GM19043 (cell line): ENCODE data around the gene IHH.
A peak's percentile ranks its signal among the peaks of the same experiment; 100 is the strongest.

ENCODE experiments used
- ATAC-seq: cut with Tn5 transposase; IDR thresholded peaks from one replicate; pipeline ENCODE4 v1.9.1; 2021; ENCODE audit warnings: low read depth; ENCODE audit not compliant: unreplicated experiment

Gene IHH

DNA sequence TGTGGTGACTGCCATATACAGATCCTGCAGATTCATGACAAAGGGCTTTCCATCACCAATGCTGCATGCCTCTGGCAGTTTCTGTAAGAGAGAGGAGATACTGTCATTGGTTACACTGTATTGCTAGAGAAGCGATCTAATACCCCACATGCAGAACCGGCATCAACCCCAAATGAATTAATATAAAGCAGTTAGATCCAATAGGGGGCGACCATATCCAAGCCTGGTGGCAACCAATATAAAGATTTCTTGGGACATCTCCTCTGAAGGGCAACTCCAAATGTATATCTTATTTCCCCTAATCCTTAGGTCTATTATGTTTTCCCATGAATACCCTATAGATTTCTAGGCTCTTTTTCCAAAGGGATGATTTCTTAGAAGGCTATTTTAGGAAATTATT lies 17.4 kb upstream of the IHH start:
- no peak for ATAC-seq

DNA sequence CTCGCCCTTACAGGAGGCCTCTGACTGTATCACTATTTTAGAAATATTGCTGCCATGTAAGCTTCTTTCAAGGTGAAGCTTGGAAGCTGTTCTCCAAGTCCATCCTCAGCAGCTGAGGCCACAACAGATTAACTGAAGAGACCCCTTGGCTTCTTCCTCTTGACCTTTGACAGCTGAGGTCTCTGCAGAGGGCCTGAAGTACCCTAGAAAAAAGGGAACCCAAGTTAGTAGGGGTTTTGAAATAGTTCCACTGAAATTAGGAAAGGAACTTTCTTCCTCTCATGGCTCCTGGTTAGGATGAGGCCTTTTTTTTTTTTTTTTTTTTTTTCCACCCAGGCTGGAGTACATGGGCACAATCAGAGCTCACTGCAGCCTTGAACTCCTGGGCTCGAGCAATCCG lies 15.5 kb upstream of the IHH start:
- ATAC-seq: no peak

DNA sequence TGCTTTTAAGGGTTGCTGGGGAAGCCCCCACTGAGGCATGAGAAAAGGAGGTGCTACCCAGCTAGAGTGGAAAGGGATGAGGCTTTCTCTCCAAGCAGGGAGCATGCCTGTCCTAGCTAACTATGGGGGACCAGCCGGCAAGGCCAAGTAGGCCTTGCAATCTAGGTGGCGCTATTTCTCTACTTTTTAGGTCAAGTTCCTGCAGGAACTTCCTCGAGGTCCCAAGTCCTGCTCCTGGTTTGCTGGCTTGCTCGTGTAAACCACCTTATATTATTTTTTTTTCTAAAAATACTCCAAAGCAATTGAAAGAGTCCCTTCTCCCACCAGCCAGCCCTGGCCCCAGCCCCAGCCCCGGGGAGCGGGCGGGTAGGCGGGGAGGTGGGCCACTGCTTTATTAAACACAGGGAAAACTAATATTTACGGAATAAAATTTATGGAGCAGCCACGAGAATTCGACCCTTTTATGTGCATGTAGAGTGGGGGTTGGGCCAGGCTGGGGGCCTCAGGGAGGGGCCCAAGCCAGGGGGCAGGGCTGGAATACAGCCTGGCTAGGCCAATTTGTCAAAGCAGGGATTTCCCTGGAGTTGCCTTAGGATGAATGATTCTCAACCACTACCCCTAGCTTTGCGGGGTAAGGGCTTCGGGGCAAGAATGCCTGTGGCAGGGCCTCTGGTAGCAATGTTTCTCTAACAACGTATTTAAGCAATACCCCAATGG lies 12.8 kb upstream of the IHH start:
- no peak for ATAC-seq

DNA sequence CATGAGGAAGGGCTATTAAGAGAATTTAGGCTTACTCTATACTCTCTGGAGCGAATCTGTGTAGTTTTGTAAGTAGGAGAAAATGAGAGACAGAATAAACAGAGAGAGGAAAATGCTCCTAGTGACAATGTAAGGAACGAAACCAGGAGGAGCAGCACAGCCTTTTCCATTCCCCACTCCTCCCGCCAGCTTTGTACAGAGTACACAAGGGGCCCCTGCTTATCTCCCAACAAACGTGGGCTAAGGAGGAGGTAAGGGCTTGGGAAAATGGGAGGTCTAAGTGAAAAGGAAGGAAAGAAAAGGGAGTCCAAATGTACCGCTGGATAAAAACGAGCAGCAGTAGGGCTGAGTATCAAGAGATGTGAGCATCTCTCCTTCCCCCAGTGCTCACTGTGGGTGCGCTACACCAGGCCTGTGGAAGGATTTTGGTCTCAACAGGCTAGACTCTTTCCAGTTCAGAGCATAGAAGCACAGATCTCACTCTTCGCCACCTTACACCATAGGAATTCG lies 12.1 kb upstream of the IHH start:
- ATAC-seq: no peak

DNA sequence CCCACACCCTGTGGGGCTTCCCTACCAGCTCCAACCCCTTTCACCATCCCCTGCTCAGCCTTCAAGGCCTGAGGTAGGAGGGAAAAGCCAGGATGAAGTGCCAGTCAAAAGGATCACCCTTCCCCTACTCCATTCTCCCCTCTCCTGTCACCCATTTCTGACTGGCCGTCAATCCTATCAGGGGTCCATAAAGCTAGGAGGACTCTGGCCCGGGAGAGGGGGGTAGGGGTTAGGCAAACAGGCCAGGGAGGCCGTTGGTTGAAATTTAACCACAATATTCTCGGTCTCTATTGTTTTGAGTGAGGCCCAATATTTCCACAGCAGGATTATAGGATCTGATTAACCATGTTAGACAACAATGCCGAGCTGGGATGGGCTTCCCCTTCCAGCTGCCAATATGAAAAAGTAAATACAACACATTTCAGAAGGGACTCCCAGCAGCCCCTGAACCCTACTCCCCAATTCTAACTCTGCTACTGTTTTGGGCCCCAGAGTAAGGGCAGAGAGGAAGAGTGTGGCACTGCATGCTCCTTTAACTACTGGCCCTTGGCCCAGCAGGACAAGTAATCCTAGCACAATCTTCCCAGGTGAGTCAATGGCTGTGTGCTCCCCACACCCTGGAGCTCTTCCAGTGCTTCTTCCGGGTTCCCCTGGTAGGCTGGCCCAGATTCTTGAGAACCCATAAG lies 10.6 kb upstream of the IHH start:
- ATAC-seq: no peak

DNA sequence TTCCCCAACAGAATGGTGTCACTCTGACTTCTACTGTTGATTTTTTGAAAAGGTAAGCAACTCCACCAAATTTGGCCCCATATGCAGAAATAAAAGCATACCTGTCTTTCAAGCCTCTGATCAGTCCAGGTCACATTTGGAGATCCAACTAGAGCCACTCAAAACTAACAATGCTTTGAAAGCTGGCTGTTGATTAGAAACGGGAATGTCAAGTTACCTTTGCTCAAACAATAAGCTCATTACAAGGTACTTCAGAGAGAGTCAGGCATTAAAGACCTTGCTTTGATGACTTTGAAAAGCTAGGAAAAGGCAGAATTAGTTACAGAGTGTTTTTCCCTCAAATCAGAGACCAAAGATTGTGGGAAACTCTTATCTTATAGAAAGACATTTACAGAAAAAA lies 4.8 kb upstream of the IHH start:
- no peak for ATAC-seq

DNA sequence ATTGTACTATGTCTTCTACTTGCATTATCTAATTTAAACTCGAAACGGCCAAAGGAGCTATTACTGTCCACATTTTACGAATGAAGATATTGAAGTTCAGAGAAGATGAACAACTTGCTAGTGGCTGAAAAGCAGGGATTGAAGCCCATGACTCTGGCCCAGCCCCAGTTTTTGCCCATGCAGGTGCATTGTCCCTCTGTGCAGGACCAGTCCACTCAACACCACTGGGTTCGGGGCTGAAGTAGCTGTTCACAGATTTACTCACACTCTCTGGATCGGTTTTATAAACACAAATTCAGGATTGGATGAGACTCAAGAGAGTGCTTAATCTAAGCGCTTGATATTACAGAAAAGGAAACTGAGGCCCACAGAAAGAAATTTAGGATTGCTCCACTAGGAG lies 1.4 kb upstream of the IHH start:
- ATAC-seq: no peak

DNA sequence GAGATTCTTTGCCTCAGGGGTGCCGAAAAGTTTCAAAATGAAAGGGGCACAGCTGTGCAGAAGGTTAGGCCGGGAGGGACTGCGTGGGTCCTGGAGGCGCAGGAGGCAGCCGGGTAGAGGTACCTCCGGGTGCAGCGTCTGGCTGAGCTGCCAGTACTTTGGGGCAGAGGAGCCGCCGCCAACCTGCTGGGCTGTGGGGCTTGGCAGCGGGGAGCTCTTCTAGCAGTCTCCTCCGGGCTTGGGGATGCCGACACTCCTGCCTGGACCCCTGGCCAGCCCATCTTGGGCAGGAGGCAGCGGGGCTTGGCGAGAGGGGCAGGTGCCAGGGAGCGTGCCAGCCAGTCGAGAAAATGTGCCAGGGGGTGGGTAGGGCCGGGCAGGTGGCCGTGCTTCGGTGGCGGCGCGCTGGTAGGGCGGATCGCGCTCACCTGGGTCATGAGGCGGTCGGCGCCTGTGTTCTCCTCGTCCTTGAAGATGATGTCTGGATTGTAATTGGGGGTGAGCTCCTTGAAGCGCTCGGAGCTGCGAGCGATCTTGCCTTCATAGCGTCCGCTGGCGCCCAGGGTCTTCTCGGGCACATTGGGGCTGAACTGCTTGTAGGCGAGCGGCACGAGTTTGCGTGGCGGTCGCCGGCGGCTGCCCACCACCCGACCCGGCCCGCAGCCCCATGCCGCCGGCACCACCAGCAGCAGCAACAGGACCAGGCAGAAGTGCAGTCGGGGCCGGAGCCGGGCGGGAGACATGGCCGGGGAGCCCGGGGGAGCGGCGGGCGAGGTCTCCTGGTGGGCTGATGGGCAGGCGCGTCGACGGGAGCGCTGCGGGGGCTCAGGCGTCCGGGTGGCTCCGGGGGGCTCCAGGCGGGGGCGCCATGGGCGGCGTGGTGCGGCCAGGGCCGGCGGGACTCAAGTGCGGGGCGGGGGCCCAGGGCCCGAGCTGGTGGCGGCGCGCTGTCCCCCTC lies 717 bp downstream of the IHH start:
- ATAC-seq: no peak

DNA sequence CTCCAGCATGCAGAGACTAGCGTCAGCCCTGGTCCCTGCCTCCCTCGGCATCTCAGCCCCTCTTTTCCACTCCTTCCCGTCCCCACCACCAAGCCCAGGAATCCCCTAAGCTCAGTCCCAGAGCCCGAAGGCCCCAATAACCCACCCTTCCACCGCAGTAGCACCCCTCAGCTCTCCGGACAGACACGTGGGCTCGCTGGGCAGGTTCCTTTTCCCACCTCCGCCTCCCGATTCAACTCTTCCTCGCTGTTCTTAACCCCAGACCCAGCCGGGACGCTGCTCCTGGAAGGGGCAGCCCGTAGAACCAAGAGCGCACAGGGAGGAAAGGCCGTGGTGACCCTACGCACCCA lies 1.4 kb downstream of the IHH start:
- ATAC-seq: no peak

DNA sequence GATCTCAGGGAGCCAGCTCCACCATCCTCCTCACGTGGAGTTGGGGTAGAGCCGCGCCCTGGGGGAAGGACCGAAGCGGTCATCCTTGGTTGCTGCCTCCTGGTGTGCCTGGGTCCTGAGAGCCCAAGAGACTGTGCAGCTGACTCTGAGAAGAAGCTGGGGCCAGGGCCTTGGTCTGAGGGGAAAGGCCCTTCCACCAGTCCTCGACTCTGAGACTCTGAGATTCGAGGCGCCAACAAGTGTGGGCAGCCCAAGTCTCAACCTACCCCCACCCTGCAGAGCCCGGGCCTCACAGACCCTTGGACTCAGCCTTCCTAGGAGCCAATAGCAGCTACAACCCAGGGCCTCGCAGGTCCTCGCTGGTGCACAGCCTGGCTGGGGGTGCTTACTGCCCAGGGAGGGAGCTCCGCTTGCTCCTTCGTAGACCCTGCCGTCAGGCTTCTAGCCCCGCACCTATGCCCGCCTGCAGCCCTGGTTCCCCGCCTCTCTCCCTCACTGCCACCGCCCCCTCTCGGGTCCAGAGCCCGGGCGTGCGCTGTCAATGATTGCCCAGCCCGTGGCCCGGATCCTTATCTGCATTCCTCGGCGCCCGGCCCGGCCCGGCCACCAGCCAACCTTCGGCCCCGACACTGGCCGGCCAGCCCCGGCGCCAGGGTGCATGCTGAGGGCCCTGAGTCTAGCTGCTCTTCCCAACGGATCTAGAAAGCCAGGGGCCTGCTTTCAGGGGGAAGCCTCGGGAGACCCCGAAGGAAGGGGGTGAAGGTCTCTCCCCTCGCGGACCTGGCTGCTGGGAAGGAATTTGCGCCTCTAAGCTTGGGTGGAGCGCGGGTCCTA lies 2.0 kb downstream of the IHH start:
- no peak for ATAC-seq

DNA sequence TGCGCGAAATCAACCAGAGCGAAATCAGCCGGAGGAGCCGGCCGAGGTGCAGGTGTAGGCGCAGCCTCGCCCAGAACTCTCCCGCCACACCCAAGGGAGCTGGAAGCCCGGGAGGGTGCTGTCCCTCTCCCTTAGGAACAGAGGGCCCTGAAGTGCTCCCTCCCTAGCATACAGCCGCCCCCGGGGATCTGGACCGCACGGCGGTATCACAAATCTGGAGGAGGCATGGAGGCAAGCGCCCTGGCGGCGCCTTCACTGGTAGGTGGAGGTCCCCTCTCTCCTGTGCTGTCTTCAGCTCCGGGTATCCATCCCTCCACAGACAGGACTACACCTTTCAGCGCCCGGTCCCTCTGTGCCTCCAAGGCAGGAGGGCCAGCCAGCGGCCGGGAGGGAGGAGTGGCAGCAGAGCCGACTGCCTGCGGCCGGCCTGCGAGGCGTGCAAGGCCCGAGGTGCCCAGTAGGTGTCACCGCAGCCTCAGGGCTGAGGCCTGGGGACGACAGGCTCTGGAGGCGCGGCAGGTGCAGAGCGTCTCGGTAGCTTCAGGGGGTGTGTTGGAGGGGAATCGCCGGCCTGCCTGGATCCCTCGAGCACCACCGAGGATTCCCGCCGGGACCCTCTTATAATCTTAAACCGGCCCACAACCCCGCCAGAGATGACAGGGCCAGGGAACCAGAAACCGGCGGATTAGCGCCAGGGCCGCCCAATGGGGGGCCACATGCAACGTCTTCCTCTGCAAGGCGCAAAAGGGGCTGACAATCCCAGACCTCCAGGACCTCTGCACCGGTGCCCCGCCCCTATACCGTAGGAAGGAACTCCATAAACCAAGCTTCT lies 2.8 kb downstream of the IHH start:
- peak; percentile 81 for ATAC-seq

DNA sequence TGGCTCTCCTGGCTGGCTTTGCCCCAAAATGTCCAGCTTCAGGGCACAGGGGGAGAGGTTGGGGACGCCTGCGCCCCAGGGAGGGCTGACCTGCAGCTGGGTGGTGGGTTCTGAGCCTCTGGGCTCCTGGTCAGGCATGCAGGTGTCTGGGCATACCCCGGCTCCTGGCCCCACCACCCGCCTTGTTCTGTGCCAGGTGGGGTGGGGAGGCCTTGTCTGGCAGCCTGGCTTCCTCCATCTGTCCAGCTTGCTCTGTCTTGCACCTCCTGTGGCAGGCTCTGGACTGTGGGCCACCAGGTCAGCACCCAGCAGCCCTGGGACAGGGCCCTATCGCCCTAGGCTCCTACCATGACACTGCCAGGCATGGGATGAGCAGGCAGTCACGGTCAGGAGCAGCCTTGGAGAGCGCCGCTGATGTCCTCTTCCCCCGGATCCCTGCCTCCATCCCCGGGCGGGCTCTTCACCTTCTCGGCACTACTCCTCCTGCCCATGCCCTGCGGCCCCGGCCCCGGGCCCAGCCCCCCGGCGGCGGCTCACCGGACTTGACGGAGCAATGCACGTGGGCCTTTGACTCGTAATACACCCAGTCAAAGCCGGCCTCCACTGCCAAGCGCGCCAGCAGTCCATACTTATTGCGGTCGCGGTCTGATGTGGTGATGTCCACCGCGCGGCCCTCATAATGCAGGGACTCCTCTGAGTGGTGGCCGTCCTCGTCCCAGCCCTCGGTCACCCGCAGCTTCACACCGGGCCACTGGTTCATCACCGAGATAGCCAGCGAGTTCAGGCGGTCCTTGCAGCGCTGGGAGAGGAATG lies 3.6 kb downstream of the IHH start:
- no peak for ATAC-seq

DNA sequence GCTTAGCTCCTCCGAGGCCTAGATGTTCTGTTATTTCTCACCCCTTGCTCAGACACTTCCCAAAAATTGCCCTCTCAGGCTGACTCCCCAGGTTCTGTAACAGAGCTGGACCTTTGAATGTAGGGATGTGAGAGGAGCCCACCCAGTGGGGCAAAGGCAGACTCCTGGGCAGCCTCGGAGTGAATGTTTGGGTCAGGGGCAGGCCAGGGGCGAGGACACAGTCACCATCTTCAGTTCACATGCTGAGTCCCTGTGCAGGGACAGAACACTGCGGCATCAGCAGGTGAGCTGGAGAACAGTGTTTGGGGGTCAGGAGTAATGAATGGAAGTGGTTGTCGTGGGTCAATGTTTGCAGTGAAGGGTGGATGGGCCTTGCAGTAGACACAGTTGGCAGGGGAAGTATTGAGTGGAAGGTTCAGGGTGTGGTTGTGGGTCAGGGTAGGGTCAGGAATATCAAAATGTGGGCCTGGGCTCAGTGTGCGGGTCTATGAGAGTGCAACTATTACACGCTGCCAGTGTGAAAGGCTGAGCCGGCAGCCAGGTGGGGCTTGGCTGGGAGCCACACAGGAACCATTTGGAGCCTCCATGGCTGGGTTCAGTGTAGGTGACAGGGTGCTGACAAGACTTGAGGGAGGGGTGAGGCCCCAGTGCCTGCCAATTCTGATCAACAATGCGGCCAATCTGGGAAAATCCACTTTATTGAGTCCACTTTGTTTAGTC lies 4.4 kb downstream of the IHH start:
- ATAC-seq: no peak

DNA sequence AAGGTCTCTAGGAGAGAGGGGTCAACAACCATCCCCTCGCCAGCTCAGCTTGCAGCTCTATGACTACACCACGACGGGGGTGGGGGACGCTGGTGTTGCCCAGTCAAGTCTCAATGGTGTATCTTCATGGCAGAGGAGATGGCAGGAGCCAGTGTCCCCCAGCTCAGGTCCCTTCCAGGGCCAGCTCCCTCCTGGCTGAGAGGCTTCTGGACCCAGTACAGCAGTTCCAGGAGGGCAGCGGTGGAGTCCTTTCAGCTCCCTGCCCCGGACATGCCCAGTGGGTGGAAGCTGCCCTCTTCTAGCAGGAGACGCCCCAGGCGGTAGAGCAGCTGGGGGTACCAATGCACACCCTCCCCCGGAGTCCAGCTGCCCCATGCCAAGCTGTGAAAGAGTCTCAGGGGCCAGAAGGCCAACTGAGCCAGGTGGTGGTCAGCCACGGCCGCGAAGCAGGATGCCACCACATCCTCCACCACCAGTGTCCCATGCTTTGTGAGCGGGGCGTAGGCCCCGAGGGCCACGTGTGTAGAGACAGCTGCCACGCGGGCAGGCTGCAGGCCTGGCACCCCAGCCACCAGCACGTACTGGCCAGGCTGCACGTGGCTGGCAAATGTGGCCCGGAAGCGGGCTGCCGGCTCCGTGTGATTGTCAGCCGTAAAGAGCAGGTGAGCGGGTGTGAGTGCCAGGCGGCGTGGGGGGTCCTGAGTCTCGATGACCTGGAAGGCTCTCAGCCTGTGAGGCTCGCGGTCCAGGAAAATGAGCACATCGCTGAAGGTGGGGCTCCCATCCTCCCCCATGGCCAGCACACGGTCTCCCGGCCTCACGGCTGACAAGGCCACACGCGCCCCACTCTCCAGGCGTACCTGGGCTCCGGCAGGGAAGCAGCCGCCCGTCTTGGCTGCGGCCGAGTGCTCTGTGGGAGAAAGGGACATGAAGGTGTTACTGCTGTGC lies 5.5 kb downstream of the IHH start:
- no peak for ATAC-seq

DNA sequence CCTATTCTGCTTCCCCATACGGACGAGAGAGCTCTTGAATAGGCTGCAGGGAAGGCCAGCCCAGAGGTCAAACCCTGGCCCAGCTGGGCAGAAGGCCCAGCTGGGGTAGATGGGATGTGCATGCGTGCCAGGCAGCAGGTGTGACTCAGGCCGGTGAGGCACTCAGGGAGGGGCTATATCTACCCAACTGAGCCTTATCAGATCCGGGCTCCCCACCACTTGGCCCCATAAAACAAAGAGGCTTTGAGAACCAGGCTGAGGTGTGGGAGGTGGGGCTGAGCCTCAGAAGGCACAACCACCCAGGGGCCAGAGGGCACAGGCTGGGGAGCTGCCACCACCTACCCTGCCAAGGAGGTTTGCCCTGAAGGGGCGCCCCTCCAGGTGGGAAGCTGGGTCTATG lies 11.4 kb downstream of the IHH start:
- ATAC-seq: no peak

DNA sequence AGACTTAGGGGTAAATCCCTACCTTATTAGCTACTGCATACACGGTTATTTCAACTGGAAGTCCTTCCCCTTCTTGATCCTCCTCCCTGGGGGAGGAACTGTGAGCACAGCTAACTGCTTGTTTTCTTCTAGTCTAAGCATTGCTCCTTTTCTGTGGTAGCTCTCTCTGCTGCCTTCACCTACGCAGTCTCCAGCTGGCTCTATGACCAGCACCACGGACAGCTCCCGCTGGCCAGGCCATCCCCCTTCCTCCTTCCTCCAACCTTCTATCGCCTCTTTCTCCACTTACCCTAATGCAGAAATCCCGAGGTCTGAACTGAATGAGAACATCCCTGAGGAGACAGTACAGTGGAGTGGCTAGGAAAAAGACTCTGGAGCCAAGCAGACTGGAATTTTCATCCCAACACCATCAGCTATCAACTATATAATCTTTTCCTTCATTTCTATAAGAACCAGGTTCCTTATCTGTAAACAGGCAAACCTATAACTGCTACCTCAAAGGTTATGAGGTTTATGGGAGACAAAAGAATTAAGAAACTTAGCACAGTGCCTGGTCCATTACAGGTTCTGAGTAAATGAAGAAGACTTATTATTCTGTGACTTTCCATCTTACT lies 14.7 kb downstream of the IHH start:
- ATAC-seq: no peak

DNA sequence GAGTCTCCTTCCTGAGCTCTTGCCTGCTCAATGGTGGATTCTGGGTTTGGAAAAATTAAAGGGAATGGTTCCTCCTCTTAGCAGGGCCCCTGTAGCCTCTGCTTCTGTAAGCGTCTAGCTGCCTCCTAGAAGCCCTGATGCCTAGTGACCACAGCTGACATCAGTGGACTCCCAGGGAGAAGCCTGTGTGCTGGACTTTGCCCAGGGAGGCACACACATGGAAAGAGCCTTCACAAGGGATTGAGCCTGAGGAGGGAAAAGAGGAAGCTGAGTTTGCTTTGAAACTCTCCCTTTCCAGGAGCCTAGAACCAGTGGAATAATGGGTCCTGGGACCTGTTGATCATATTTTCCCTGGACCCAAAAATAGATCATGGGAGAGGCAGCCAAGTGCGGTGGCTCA lies 18.0 kb downstream of the IHH start:
- ATAC-seq: no peak
